CD8-positive, alpha-beta memory T cell (primary cell): ENCODE data around the gene TMF1. TPM values are rescaled to one million over a fixed set of nuclear protein-coding genes. Genes with fewer than 3 reads are reported as not detected.

Source experiments
- CTCF ChIA-PET: fragments of 350-600 bp; sonication (Branson Sonifier 250); formaldehyde crosslinking; loops from one replicate; lab custom pipeline; 2021; ENCODE audit warnings: antibody characterized with exemption; lab: Charles Lee
- POLR2A ChIA-PET: fragments of 350-600 bp; sonication (Branson Sonifier 250); formaldehyde crosslinking; loops from one replicate; lab custom pipeline; 2021; ENCODE audit warnings: antibody characterized with exemption; lab: Charles Lee
- DNase-seq, 5 donors: peaks; one replicate each; pipeline versions ENCODE4 v3.0.0 to v3.0.0-alpha.2; 2020 to 2022; ENCODE audit warnings: mixed read lengths in 1 of 5
- H3K27ac ChIP-seq: one replicate; pipeline ENCODE4 v1.7.0; 2013; ENCODE audit warnings: low read depth, mild to moderate bottlenecking, low read length, moderate library complexity
- H3K27me3 ChIP-seq: 2 replicates; pipeline ENCODE4 v1.7.0; 2013; ENCODE audit warnings: low read length, mild to moderate bottlenecking; ENCODE audit not compliant: insufficient read depth, poor library complexity, severe bottlenecking
- H3K36me3 ChIP-seq: 2 replicates; pipeline ENCODE4 v1.7.0; 2013; ENCODE audit warnings: mild to moderate bottlenecking, low read length, moderate library complexity; ENCODE audit not compliant: insufficient read depth
- H3K4me1 ChIP-seq: 2 replicates; pipeline ENCODE4 v1.7.0; 2013; ENCODE audit warnings: mild to moderate bottlenecking, low read length, moderate library complexity; ENCODE audit not compliant: insufficient read depth
- H3K4me3 ChIP-seq: 2 replicates; pipeline ENCODE4 v1.7.0; 2013; ENCODE audit warnings: mild to moderate bottlenecking, low read length
- H3K9me3 ChIP-seq: 2 replicates; pipeline ENCODE4 v1.7.0; 2013; ENCODE audit warnings: mild to moderate bottlenecking, low read length
- H3K27ac Mint-ChIP-seq, 8 donors: one replicate each; pipeline ENCODE4 v1.8.0; 2020 to 2021; ENCODE audit warnings: mixed read lengths in 8 of 8, mild to moderate bottlenecking in 6 of 8, inconsistent platforms in 3 of 8, moderate library complexity in 3 of 8
- H3K27me3 Mint-ChIP-seq, 2 donors: one replicate each; pipeline ENCODE4 v1.8.0; 2020 to 2021; ENCODE audit warnings: mixed read lengths in 2 of 2, mild to moderate bottlenecking in 1 of 2, moderate library complexity in 1 of 2
- H3K36me3 Mint-ChIP-seq, 3 donors: one replicate each; pipeline ENCODE4 v1.8.0; 2020 to 2021; ENCODE audit warnings: mixed read lengths in 3 of 3, inconsistent platforms in 1 of 3, mild to moderate bottlenecking in 1 of 3
- H3K4me1 Mint-ChIP-seq, 3 donors: one replicate each; pipeline ENCODE4 v1.8.0; 2020 to 2021; ENCODE audit warnings: mixed read lengths in 3 of 3, inconsistent platforms in 1 of 3, mild to moderate bottlenecking in 1 of 3
- H3K4me3 Mint-ChIP-seq, 7 donors: one replicate each; pipeline ENCODE4 v1.8.0; 2020 to 2021; ENCODE audit warnings: mixed read lengths in 7 of 7, mild to moderate bottlenecking in 6 of 7, moderate library complexity in 4 of 7, inconsistent platforms in 2 of 7
- H3K9me3 Mint-ChIP-seq, 5 donors: one replicate each; pipeline ENCODE4 v1.8.0; 2020 to 2022; ENCODE audit warnings: mixed read lengths in 5 of 5, mild to moderate bottlenecking in 3 of 5, moderate library complexity in 2 of 5, inconsistent platforms in 1 of 5
- polyA plus RNA-seq: library from polyadenylated mRNA; unstranded; fragments of 300-500 nt; fragmentation: Illumina TruSeq; gene quantifications from one replicate; pipeline ENCODE4 v1.2.3, GENCODE V29; 2021
- total RNA-seq, 2 experiments: library from RNA; stranded (reverse); gene quantifications; one replicate each; pipeline ENCODE4 v1.2.3, GENCODE V29; 2021

Gene TMF1
- total and polyA plus RNA-seq, 3 experiments from 2014 or later: 31.8 to 40.0 (median 35.6) TPM

- Histone ChIP-seq H3K27me3 (no peaks in the 10 kb centered on the region), H3K4me3 (no peak overlapping the region), H3K9me3 (no peaks in the 10 kb centered on the region), H3K27ac (no peak overlapping the region), H3K36me3 (peaks cover 46% of the 10 kb centered on the region), H3K4me1 (no peaks in the 10 kb centered on the region)
- no peak for DNase-seq
- H3K4me1 Mint-ChIP-seq: peaks cover 5 to 12% (median 7%) of the 10 kb centered on the region in 3 donors
- peaks cover 27 to 80% (median 27%) of the 10 kb centered on the region in 3 donors for H3K36me3 Mint-ChIP-seq
- no peaks in the 10 kb centered on the region for H3K9me3 Mint-ChIP-seq
- ChIA-PET POLR2A (interaction anchor here (0.6 kb wide), 1 partner anchor 147 kb away, joined by 3 read pairs; no protein-coding TSS in a partner anchor), CTCF (no interaction called here)
- H3K27me3 Mint-ChIP-seq: no peaks in the 10 kb centered on the region
- H3K4me3 Mint-ChIP-seq: no peak overlapping the region
- H3K27ac Mint-ChIP-seq: peak overlapping the region in 1 of 8 donors; percentile 85
Measured at GRCh38 chr3:69031635-69032034, 20.5 kb downstream of the TMF1 start.

- Mint-ChIP-seq H3K36me3 (peaks cover 5 to 32% (median 14%) of the 10 kb centered on the region in 3 donors), H3K27me3 (no peaks in the 10 kb centered on the region), H3K9me3 (no peaks in the 10 kb centered on the region), H3K27ac (no peak overlapping the region), H3K4me1 (peaks cover 0 to 4% (median 0%) of the 10 kb centered on the region in 3 donors), H3K4me3 (no peak overlapping the region)
- peaks cover 13% of the 10 kb centered on the region for H3K36me3 ChIP-seq
- H3K27ac ChIP-seq: no peak overlapping the region
- no peaks in the 10 kb centered on the region for H3K27me3 ChIP-seq
- H3K4me3 ChIP-seq: no peak overlapping the region
- H3K9me3 ChIP-seq: no peaks in the 10 kb centered on the region
- H3K4me1 ChIP-seq: no peaks in the 10 kb centered on the region
- ChIA-PET CTCF (no interaction called here), POLR2A (no interaction called here)
- DNase-seq: no peak
Measured at GRCh38 chr3:69020857-69021256, 31.3 kb downstream of the TMF1 start.

GRCh38 chr3:69020424-69020823 is 31.7 kb downstream of the TMF1 start:
- Mint-ChIP-seq H3K27me3 (no peaks in the 10 kb centered on the region), H3K27ac (no peak overlapping the region), H3K4me3 (no peak overlapping the region), H3K4me1 (peaks cover 0 to 4% (median 0%) of the 10 kb centered on the region in 3 donors), H3K9me3 (no peaks in the 10 kb centered on the region), H3K36me3 (peaks cover under 1 to 27% (median 11%) of the 10 kb centered on the region in 3 donors)
- Histone ChIP-seq H3K27me3 (no peaks in the 10 kb centered on the region), H3K4me1 (no peaks in the 10 kb centered on the region), H3K27ac (no peak overlapping the region), H3K4me3 (no peak overlapping the region), H3K9me3 (no peaks in the 10 kb centered on the region), H3K36me3 (peaks cover 11% of the 10 kb centered on the region)
- CTCF ChIA-PET: no interaction called here
- POLR2A ChIA-PET: no interaction called here
- DNase-seq: no peak

GRCh38 chr3:69016901-69017300 is 35.2 kb downstream of the TMF1 start:
- Mint-ChIP-seq H3K36me3 (peaks cover 0 to 15% (median 6%) of the 10 kb centered on the region in 3 donors), H3K27me3 (no peaks in the 10 kb centered on the region), H3K9me3 (no peaks in the 10 kb centered on the region), H3K4me1 (peaks cover 17 to 26% (median 24%) of the 10 kb centered on the region in 3 donors), H3K27ac (no peak overlapping the region), H3K4me3 (peak overlapping the region in 1 of 7 donors; percentile 48)
- no peak overlapping the region for H3K27ac ChIP-seq
- CTCF ChIA-PET: interaction anchor here (1.1 kb wide), 1 partner anchor 70 kb away, joined by 3 read pairs; no protein-coding TSS in a partner anchor
- DNase-seq: no peak
- no peaks in the 10 kb centered on the region for H3K27me3 ChIP-seq
- H3K4me1 ChIP-seq: peaks cover 21% of the 10 kb centered on the region
- H3K9me3 ChIP-seq: no peaks in the 10 kb centered on the region
- H3K4me3 ChIP-seq: no peak overlapping the region
- no peaks in the 10 kb centered on the region for H3K36me3 ChIP-seq
- POLR2A ChIA-PET: no interaction called here

GRCh38 chr3:69016102-69016501 is 36.0 kb downstream of the TMF1 start:
- H3K4me3 ChIP-seq: no peak overlapping the region
- no peaks in the 10 kb centered on the region for H3K27me3 Mint-ChIP-seq
- H3K4me1 ChIP-seq: peaks cover 23% of the 10 kb centered on the region
- H3K9me3 Mint-ChIP-seq: no peaks in the 10 kb centered on the region
- peaks cover 0 to 12% (median 6%) of the 10 kb centered on the region in 3 donors for H3K36me3 Mint-ChIP-seq
- no peaks in the 10 kb centered on the region for H3K36me3 ChIP-seq
- H3K4me1 Mint-ChIP-seq: peaks cover 22 to 33% (median 32%) of the 10 kb centered on the region in 3 donors
- peak overlapping the region in 1 of 7 donors; percentile 52 for H3K4me3 Mint-ChIP-seq
- no peak overlapping the region for H3K27ac ChIP-seq
- no peak for DNase-seq
- H3K27me3 ChIP-seq: no peaks in the 10 kb centered on the region
- no peaks in the 10 kb centered on the region for H3K9me3 ChIP-seq
- CTCF ChIA-PET: no interaction called here
- H3K27ac Mint-ChIP-seq: peak overlapping the region in 1 of 8 donors; percentile 24
- POLR2A ChIA-PET: no interaction called here

GRCh38 chr3:69014022-69014580 is 38.0 kb downstream of the TMF1 start:
- Histone ChIP-seq H3K36me3 (no peaks in the 10 kb centered on the region), H3K27me3 (no peaks in the 10 kb centered on the region), H3K9me3 (no peaks in the 10 kb centered on the region), H3K4me3 (peak overlapping the region; percentile 64), H3K4me1 (peaks cover 23% of the 10 kb centered on the region), H3K27ac (peak overlapping the region; percentile 73)
- Mint-ChIP-seq H3K27me3 (no peaks in the 10 kb centered on the region), H3K4me1 (peaks cover 34 to 53% (median 52%) of the 10 kb centered on the region in 3 donors), H3K9me3 (no peaks in the 10 kb centered on the region), H3K27ac (peak overlapping the region; percentile 10 to 85 (median 75)), H3K36me3 (peaks cover 0 to 13% (median 6%) of the 10 kb centered on the region in 3 donors), H3K4me3 (peak overlapping the region; percentile 74 to 93 (median 83))
- ChIA-PET POLR2A (interaction anchor here (0.6 to 1.0 kb wide), 3 partner anchors 38 to 77 kb away, joined by 3 to 7 read pairs (median 4); no protein-coding TSS in a partner anchor), CTCF (interaction anchor here (0.8 to 2.5 kb wide), 6 partner anchors 10 to 87 kb away, joined by 3 to 9 read pairs (median 4); partner anchors contain the start of gene ARL6IP5)
- no peak for DNase-seq

GRCh38 chr3:69013253-69014021 is 38.7 kb downstream of the TMF1 start, which contains the start of gene EOGT:
Gene EOGT, minus strand, starts transcription at chr3:69013684. Its CDS starts 3,838 bp downstream, at chr3:69009846.
- H3K36me3 Mint-ChIP-seq: peaks cover 0 to 14% (median 10%) of the 10 kb centered on the region in 3 donors
- H3K27ac Mint-ChIP-seq: peak within 1 kb of the TSS; percentile 85 to 97 (median 94)
- no peaks in the 10 kb centered on the region for H3K9me3 Mint-ChIP-seq
- CTCF ChIA-PET: interaction anchor here (0.8 to 2.5 kb wide), 7 partner anchors 10 to 88 kb away, joined by 3 to 9 read pairs (median 3); partner anchors contain the start of gene ARL6IP5
- Histone ChIP-seq H3K27ac (peak within 1 kb of the TSS; percentile 73), H3K36me3 (no peaks in the 10 kb centered on the region), H3K27me3 (no peaks in the 10 kb centered on the region), H3K4me1 (peaks cover 23% of the 10 kb centered on the region), H3K4me3 (peak within 1 kb of the TSS; percentile 64), H3K9me3 (no peaks in the 10 kb centered on the region)
- no peaks in the 10 kb centered on the region for H3K27me3 Mint-ChIP-seq
- H3K4me3 Mint-ChIP-seq: peak within 1 kb of the TSS; percentile 88 to 97 (median 93)
- POLR2A ChIA-PET: interaction anchor here (0.6 to 1.0 kb wide), 4 partner anchors 39 to 78 kb away, joined by 3 to 7 read pairs (median 6); no protein-coding TSS in a partner anchor
- H3K4me1 Mint-ChIP-seq: peaks cover 34 to 59% (median 54%) of the 10 kb centered on the region in 3 donors
- peak; percentile 70 to 86 (median 73) for DNase-seq
